Endodermal cell (in vitro differentiated cells): ENCODE measurements around the gene MT1H. TPM values are rescaled to one million over a fixed set of nuclear protein-coding genes. Genes with fewer than 3 reads are reported as not detected.
A peak's percentile ranks its signal among the peaks of the same experiment; 100 is the strongest.

Experiments
- DNase-seq: peaks from one replicate; pipeline ENCODE4 v3.0.0-alpha.2; 2017
- H3K27ac ChIP-seq: 2 replicates; pipeline ENCODE4 v1.5.1; 2013; ENCODE audit warnings: mild to moderate bottlenecking, low read depth, low read length, moderate library complexity
- H3K27me3 ChIP-seq: 2 replicates; pipeline ENCODE4 v1.6.1; 2013; ENCODE audit warnings: mild to moderate bottlenecking, low read length, moderate library complexity; ENCODE audit not compliant: insufficient read depth, control insufficient read depth, poor library complexity, severe bottlenecking
- H3K36me3 ChIP-seq: 2 replicates; pipeline ENCODE4 v1.7.0; 2013; ENCODE audit warnings: mild to moderate bottlenecking, low read length, moderate library complexity; ENCODE audit not compliant: control insufficient read depth, insufficient read depth
- H3K4me1 ChIP-seq: one replicate; pipeline ENCODE4 v1.7.0; 2013; ENCODE audit warnings: low read length; ENCODE audit not compliant: control insufficient read depth, insufficient read depth
- H3K4me3 ChIP-seq: 2 replicates; pipeline ENCODE4 v1.5.1; 2013; ENCODE audit warnings: mild to moderate bottlenecking, low read length, moderate library complexity
- H3K9ac ChIP-seq: 2 replicates; pipeline ENCODE4 v1.6.1; 2013; ENCODE audit warnings: mild to moderate bottlenecking, low read length, moderate library complexity; ENCODE audit not compliant: poor library complexity, severe bottlenecking; ENCODE audit errors: extremely low read depth
- H3K9me3 ChIP-seq: 2 replicates; pipeline ENCODE4 v1.6.1; 2013; ENCODE audit warnings: mild to moderate bottlenecking, low read length, moderate library complexity; ENCODE audit not compliant: control insufficient read depth
- H3K27ac Mint-ChIP-seq: 2 replicates; pipeline ENCODE4 v1.8.0; 2020; ENCODE audit warnings: mixed read lengths
- H3K27me3 Mint-ChIP-seq: 2 replicates; pipeline ENCODE4 v1.8.0; 2021; ENCODE audit warnings: mild to moderate bottlenecking, mixed read lengths; ENCODE audit not compliant: insufficient read depth
- H3K36me3 Mint-ChIP-seq: 2 replicates; pipeline ENCODE4 v1.8.0; 2020; ENCODE audit warnings: low read depth, mixed read lengths
- H3K4me1 Mint-ChIP-seq: 2 replicates; pipeline ENCODE4 v1.8.0; 2020; ENCODE audit warnings: mixed read lengths
- H3K4me3 Mint-ChIP-seq: 2 replicates; pipeline ENCODE4 v1.8.0; 2020; ENCODE audit warnings: mild to moderate bottlenecking, moderate library complexity, mixed read lengths
- H3K9me3 Mint-ChIP-seq: 2 replicates; pipeline ENCODE4 v1.8.0; 2020; ENCODE audit warnings: mild to moderate bottlenecking, mixed read lengths
- WGBS, 2 experiments: methylation state at CpG; one replicate each; pipeline versions ENCODE4 v1.1.5 to v1.1.7; 2013; ENCODE audit warnings: missing lambda C conversion rate in 2 of 2, mixed read lengths in 1 of 2; ENCODE audit not compliant: insufficient coverage in 1 of 2, insufficient read length in 1 of 2; 5-methylcytosine and 5-hydroxymethylcytosine counted together
- total RNA-seq, 2 donors: library from RNA; stranded (reverse); fragmentation: NEBNext Ultra II Directional in 1 of 2; extraction: Animal tissue kit (Norgen Biotek cat#: 25700) in 1 of 2; gene quantifications; 2 replicates in 1 of 2; 3 replicates in 1 of 2; pipeline ENCODE4 v1.2.1, GENCODE V29; 2021
- TF ChIP-seq, protein P1 (sequence below): fragments of 200-600 bp; sonication (generic); conservative IDR thresholded peaks from 2 replicates; pipeline ENCODE4 v1.5.0; 2021; ENCODE audit warnings: antibody characterized with exemption, mild to moderate bottlenecking

The MT1H gene
- total RNA-seq, 2 donors from 2014 or later, result 1.6 TPM; not detected in 1

DNA sequence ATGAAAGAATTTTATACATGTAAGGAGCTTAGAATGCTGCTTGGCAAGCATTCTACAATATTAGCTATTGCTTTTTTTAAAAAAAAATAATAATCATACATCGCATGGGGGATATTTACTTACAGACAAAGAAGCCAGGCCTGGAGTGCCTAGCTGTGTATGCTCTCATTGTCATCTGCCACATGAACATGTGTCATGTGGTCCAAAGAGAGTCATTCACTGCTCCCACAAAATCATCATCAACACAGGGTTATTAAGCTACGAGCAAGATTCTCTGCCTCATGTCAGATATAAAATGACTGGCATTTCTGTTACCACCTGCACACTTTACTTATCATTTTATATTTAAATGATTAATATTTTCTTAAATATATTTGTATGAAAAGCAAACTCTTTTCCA lies 46.0 kb upstream of the MT1H start:
- H3K36me3 ChIP-seq, result no peaks in the 10 kb centered on the region
- no peak overlapping the region for H3K27ac Mint-ChIP-seq
- H3K27ac ChIP-seq, result no peak overlapping the region
- H3K4me1 Mint-ChIP-seq, result peaks cover 25% of the 10 kb centered on the region
- no peaks in the 10 kb centered on the region for H3K4me1 ChIP-seq
- no peaks in the 10 kb centered on the region for H3K36me3 Mint-ChIP-seq
- WGBS, 2 experiments, result 95 to 100% methylated on average over 2 of the region's 2 CpGs
- peaks cover 59% of the 10 kb centered on the region for H3K27me3 ChIP-seq
- peaks cover 6% of the 10 kb centered on the region for H3K9me3 ChIP-seq
- no peak overlapping the region for H3K4me3 Mint-ChIP-seq
- DNase-seq, result no peak
- no peak overlapping the region for H3K9ac ChIP-seq
- peaks cover 80% of the 10 kb centered on the region for H3K27me3 Mint-ChIP-seq
- H3K4me3 ChIP-seq, result no peak overlapping the region
- TF ChIP-seq, protein P1, sequence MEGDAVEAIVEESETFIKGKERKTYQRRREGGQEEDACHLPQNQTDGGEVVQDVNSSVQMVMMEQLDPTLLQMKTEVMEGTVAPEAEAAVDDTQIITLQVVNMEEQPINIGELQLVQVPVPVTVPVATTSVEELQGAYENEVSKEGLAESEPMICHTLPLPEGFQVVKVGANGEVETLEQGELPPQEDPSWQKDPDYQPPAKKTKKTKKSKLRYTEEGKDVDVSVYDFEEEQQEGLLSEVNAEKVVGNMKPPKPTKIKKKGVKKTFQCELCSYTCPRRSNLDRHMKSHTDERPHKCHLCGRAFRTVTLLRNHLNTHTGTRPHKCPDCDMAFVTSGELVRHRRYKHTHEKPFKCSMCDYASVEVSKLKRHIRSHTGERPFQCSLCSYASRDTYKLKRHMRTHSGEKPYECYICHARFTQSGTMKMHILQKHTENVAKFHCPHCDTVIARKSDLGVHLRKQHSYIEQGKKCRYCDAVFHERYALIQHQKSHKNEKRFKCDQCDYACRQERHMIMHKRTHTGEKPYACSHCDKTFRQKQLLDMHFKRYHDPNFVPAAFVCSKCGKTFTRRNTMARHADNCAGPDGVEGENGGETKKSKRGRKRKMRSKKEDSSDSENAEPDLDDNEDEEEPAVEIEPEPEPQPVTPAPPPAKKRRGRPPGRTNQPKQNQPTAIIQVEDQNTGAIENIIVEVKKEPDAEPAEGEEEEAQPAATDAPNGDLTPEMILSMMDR, result no peak
- no peaks in the 10 kb centered on the region for H3K9me3 Mint-ChIP-seq

DNA sequence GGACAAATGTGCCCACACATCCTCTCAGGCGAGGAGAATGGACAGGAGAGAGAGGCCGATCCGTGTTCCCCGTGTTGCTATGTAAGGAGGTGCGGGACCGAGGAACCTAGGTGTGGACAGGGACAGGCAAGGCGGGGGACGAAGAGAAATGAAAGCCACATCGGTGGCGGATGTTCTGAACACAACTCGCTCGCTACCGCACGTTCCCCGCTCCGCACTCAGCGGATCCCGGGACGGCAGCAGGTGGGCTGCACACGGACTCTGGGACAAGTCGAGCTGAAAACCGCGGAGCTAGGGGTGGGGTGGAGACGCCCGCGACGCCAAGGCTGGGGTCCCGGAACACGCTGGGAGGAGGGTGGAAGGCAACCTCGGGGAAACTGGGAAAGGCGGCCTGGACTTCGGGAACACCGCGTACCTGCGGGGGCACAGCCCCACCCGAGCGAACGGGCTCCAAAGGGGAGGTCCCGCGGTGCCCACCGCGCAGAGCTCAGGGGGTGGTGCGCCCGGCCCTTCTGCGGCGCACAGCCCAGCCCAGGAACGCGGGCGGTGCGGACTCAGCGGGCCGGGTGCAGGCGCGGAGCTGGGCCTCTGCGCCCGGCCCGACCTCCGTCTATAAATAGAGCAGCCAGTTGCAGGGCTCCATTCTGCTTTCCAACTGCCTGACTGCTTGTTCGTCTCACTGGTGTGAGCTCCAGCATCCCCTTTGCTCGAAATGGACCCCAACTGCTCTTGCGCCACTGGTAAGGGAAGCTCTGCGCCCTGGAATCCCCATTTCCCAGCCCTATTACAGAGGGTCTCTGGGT lies 44.3 kb upstream of the MT1H start, which contains the start of gene MT1E:
Gene MT1E (plus strand): TSS at position 642 of the 803 bp plus-strand sequence. CDS start 71 bp downstream, at position 713.
- Histone ChIP-seq H3K9ac (no peak within 1 kb of the TSS), H3K27ac (no peak within 1 kb of the TSS), H3K27me3 (peaks cover 62% of the 10 kb centered on the region), H3K4me1 (no peaks in the 10 kb centered on the region), H3K4me3 (peak within 1 kb of the TSS; percentile 69), H3K9me3 (peaks cover 6% of the 10 kb centered on the region), H3K36me3 (no peaks in the 10 kb centered on the region)
- H3K36me3 Mint-ChIP-seq, result no peaks in the 10 kb centered on the region
- TF ChIP-seq, protein P1, result no peak
- H3K27me3 Mint-ChIP-seq, result peaks cover 80% of the 10 kb centered on the region
- peaks cover 25% of the 10 kb centered on the region for H3K4me1 Mint-ChIP-seq
- no peak within 1 kb of the TSS for H3K27ac Mint-ChIP-seq
- H3K9me3 Mint-ChIP-seq, result no peaks in the 10 kb centered on the region
- DNase-seq, result peak; percentile 78
- H3K4me3 Mint-ChIP-seq, result peak within 1 kb of the TSS; percentile 65
- WGBS, 2 experiments, result 10 to 14% methylated on average over 25 to 62 of the region's 62 CpGs

DNA sequence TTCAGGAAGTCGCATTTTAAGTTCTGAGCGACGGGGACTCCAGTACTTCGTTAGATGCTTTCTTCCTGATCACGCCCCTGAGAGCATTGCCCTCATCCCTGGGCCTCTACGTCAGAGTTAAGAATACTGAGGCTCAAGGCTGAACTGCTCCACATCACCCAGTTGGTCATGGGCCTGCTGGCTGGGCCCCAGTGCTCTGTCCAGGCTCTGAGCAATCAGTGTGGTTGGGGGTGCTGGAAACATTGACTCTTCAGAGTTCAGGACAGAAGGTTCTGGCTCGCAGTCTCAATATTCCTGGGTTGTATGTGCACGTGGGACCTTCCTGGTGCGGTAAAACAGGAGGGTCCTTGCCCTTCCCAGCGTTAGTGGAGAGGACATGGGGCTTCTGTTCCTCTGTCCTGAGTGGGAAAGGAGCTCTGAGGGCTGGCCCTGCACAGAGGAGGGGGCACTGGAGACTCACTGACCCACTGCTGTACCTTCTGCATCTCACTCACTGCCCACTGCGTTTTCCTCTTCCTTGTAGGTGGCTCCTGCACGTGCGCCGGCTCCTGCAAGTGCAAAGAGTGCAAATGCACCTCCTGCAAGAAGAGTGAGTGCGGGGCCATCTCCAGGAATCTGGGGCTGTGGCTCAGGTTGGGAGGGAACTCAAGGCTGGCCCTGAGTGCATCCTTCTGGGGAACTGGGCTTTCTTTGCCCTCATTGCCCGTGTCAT lies 43.5 kb upstream of the MT1H start:
- peaks cover 22% of the 10 kb centered on the region for H3K4me1 Mint-ChIP-seq
- H3K9me3 Mint-ChIP-seq, result no peaks in the 10 kb centered on the region
- H3K36me3 ChIP-seq, result no peaks in the 10 kb centered on the region
- peaks cover 83% of the 10 kb centered on the region for H3K27me3 Mint-ChIP-seq
- H3K4me3 Mint-ChIP-seq, result peak overlapping the region; percentile 65
- no peak overlapping the region for H3K9ac ChIP-seq
- no peaks in the 10 kb centered on the region for H3K4me1 ChIP-seq
- TF ChIP-seq, protein P1, result no peak
- peaks cover 67% of the 10 kb centered on the region for H3K27me3 ChIP-seq
- 46 to 47% methylated on average over 10 to 16 of the region's 16 CpGs for WGBS, 2 experiments
- H3K9me3 ChIP-seq, result peaks cover 6% of the 10 kb centered on the region
- peak; percentile 71 for DNase-seq
- H3K4me3 ChIP-seq, result no peak overlapping the region
- H3K27ac Mint-ChIP-seq, result no peak overlapping the region
- no peaks in the 10 kb centered on the region for H3K36me3 Mint-ChIP-seq
- H3K27ac ChIP-seq, result no peak overlapping the region
